ENCODE data around the gene EME1. TPM values are rescaled to one million over a fixed set of nuclear protein-coding genes. Genes with fewer than 3 reads are reported as not detected.

EME1 gene
- total RNA-seq, 1 donor from 2014 or later = 35.4 TPM

DNA sequence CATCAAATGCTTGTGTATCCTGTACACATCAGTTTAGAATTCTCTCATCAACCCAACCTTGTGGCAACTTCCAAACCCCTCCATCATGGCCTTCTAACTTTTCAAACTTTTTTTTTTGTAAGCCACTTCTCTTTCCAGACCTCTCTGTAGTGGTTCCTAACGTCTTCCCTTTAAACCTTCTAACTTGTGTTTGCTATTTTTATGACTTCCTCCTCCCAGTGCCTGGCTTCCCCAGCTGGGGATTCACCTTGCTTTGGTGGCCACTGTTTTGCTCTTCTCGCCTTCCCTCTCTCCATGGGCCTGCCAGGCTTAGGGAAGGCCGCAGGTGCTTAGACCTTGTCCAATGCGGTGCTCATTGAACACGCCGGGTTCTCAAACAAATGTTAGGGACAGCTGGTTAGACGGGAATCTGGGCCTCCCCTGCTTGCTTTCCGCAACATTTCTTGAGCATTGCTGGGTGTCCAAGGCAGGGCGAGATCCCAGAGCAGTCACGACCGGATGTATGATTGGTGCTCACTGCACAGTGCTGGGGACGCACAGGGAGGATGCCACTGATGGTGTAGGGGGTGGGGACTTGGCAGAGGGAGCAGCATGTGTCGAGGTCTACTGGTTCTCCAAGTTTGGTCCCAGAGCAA, 28.2 kb upstream of the EME1 start:
- H3K27me3 Mint-ChIP-seq = peaks cover 3% of the 10 kb centered on the region
- H3K36me3 Mint-ChIP-seq (ENCODE audit: low read depth) = peaks cover 3% of the 10 kb centered on the region
- peak overlapping the region; percentile 84 for H3K4me3 Mint-ChIP-seq
- peak overlapping the region; percentile 80 for H3K27ac Mint-ChIP-seq
- H3K4me1 Mint-ChIP-seq = peaks cover 30% of the 10 kb centered on the region
- no peaks in the 10 kb centered on the region for H3K9me3 Mint-ChIP-seq
- intact Hi-C loops (cut with micrococcal nuclease) = loop anchor here (5.0 kb wide), 1 partner anchor 38 kb away; no protein-coding TSS in a partner anchor
- DNase-seq = no peak

DNA sequence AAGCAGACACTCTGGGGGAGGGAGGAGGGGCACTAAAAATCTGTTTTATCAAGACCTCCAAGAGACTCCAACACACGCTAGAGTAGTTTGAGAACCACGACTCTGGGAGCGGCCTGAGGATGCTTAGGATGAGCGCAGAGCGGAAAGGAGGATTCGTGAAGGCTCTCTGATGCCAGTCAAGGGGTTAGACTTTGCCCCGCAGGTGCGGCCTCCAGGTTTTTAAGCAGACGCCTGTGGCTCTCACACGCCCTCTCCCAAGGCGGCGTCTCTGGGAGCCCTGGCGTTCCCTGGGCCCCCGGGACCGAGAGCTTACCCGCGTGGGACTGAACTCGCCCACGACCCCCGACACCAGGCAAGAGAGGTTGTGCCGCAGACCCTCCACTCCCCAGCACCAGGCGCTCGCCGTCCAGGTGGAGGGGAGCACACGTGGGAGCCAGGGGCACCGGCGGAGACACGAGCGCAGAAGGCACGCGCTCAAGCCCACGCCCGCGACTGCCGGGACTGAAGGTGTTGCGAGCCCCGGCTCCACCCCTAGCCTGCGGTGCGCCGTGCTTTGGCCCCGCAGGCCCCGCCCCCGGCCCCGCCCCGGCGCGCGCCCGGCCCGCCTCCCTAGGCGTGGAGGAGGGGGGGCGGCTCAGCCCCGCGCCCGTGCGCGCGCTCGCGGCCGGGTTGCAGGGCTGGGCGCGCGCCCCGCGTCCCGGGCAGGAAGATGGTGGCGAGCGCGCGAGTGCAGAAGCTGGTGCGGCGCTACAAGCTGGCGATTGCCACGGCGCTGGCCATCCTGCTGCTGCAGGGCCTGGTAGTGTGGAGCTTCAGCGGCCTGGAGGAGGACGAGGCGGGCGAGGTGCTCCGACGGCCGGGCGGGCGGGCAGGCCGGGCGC, 27.4 kb upstream of the EME1 start, which contains the start of gene XYLT2:
Gene XYLT2, plus strand, starts transcription at position 695 of the 881 bp plus-strand sequence. Its CDS starts 15 bp downstream, at position 710.
- H3K27me3 Mint-ChIP-seq = peaks cover under 1% of the 10 kb centered on the region
- peak within 1 kb of the TSS; percentile 96 for H3K27ac Mint-ChIP-seq
- H3K9me3 Mint-ChIP-seq = no peaks in the 10 kb centered on the region
- peak within 1 kb of the TSS; percentile 95 for H3K4me3 Mint-ChIP-seq
- peaks cover 4% of the 10 kb centered on the region for H3K36me3 Mint-ChIP-seq (ENCODE audit: low read depth)
- intact Hi-C loops (cut with micrococcal nuclease) = loop anchor here (1.0 to 5.0 kb wide), 3 partner anchors 17 to 52 kb away; partner anchors contain the start of gene LRRC59
- H3K4me1 Mint-ChIP-seq = peaks cover 30% of the 10 kb centered on the region
- DNase-seq = peak; percentile 97

- peak overlapping the region; percentile 89 for H3K27ac Mint-ChIP-seq
- peak overlapping the region; percentile 95 for H3K4me3 Mint-ChIP-seq
- DNase-seq = peak; percentile 87
- peaks cover 9% of the 10 kb centered on the region for H3K36me3 Mint-ChIP-seq (ENCODE audit: low read depth)
- H3K9me3 Mint-ChIP-seq = no peaks in the 10 kb centered on the region
- H3K27me3 Mint-ChIP-seq = no peaks in the 10 kb centered on the region
- intact Hi-C loops (cut with micrococcal nuclease) = loop anchor here (1.0 to 5.0 kb wide), 3 partner anchors 16 to 51 kb away; partner anchors contain the start of gene LRRC59
- H3K4me1 Mint-ChIP-seq = peaks cover 35% of the 10 kb centered on the region
Measured at GRCh38 chr17:50346313-50347116, 26.5 kb upstream of the EME1 start.

DNA sequence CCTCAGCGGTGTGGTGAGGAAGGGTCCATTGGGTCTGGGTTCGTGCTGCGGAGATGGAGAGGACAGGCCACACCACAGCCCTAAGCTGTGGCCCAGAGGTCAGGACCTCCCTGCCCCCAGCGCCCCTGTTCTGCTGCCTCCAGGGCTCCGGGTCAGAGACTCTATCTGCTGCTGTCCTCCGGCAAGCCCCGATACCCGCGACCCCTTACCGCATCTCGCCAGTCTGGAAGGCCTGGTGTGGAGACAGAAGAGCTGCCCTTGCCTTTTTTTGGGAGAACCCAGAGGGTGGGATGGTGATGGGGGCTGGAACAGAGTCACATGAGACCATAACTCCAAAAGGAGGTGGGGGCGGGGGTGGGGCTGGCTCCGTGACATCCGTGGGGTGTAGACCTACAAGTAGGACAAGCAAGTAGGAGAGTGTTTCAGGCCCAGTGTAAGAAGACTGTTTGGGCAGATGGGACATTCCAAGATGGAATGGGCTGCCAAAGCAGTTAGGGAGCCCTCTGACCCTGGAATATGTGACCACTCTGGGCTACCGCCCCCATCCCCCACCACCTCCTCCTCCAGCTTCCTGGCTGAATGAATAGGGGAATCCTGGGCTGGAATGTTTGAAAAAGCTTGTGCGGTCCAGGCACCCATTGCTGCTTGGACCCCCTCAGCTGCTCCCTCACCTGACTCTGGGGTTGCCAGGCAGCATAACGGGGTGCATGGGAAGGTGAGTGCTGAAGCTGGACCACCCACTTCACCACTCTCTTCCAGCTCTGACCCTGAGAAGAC, 25.7 kb upstream of the EME1 start:
- DNase-seq = no peak
- H3K36me3 Mint-ChIP-seq (ENCODE audit: low read depth) = peaks cover 15% of the 10 kb centered on the region
- peak overlapping the region; percentile 89 for H3K27ac Mint-ChIP-seq
- H3K4me1 Mint-ChIP-seq = peaks cover 40% of the 10 kb centered on the region
- H3K9me3 Mint-ChIP-seq = no peaks in the 10 kb centered on the region
- peak overlapping the region; percentile 95 for H3K4me3 Mint-ChIP-seq
- intact Hi-C loops (cut with micrococcal nuclease) = loop anchor here (5.0 kb wide), 1 partner anchor 40 kb away; no protein-coding TSS in a partner anchor
- no peaks in the 10 kb centered on the region for H3K27me3 Mint-ChIP-seq

- Mint-ChIP-seq H3K9me3 (no peaks in the 10 kb centered on the region), H3K4me1 (peaks cover 41% of the 10 kb centered on the region), H3K27me3 (no peaks in the 10 kb centered on the region), H3K36me3 (ENCODE audit: low read depth) (peaks cover 17% of the 10 kb centered on the region), H3K27ac (peak overlapping the region; percentile 21), H3K4me3 (peak overlapping the region; percentile 95)
- DNase-seq = no peak
- intact Hi-C loops (cut with micrococcal nuclease) = loop anchor here (5.0 kb wide), 1 partner anchor 41 kb away; no protein-coding TSS in a partner anchor
Measured at GRCh38 chr17:50347894-50348291, 25.1 kb upstream of the EME1 start.

DNA sequence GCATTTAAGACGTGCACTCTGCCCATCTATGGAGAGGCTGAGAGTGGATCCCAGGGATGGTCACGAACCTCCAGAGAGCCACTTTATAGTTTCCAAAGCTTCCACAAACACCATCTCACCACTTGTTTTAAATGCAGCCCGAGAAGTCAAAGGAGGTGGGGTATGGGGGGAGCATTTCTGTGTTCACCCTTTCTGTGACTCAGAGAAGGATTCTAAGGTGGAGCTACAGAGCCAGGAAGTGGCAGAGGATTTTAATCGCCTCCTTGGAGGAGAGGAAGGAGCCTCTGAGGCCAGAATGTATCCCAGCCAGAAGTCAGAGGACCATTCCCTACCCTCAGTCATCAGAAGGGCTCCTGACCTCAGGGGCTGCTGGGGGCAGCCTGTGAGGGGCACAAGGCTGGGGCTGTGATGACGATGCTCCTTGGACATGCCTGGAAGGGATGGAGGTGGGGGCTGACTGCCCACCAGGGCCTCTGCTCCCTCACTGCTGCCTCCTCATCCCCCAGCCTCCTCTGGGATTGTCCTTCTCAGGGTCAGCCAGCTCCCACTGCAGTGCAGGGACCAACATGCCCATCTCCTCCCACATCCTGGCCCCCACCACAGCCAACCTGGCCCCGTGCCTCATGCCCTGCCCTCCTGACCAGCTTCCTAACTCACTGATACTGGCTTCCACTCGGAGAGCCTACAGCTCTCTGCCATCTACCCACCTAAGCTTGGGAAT, 24.3 kb upstream of the EME1 start:
- peaks cover 41% of the 10 kb centered on the region for H3K4me1 Mint-ChIP-seq
- intact Hi-C loops (cut with micrococcal nuclease) = loop anchor here (5.0 kb wide), 1 partner anchor 41 kb away; no protein-coding TSS in a partner anchor
- H3K36me3 Mint-ChIP-seq (ENCODE audit: low read depth) = peaks cover 17% of the 10 kb centered on the region
- peak overlapping the region; percentile 95 for H3K4me3 Mint-ChIP-seq
- no peaks in the 10 kb centered on the region for H3K27me3 Mint-ChIP-seq
- peak overlapping the region; percentile 22 for H3K27ac Mint-ChIP-seq
- DNase-seq = no peak
- no peaks in the 10 kb centered on the region for H3K9me3 Mint-ChIP-seq

- no peak for DNase-seq
- Mint-ChIP-seq H3K4me1 (peaks cover 41% of the 10 kb centered on the region), H3K36me3 (ENCODE audit: low read depth) (peaks cover 18% of the 10 kb centered on the region), H3K27me3 (no peaks in the 10 kb centered on the region), H3K9me3 (no peaks in the 10 kb centered on the region), H3K27ac (no peak overlapping the region), H3K4me3 (no peak overlapping the region)
- intact Hi-C loops (cut with micrococcal nuclease) = loop anchor here (5.0 kb wide), 1 partner anchor 42 kb away; no protein-coding TSS in a partner anchor
Measured at GRCh38 chr17:50349243-50349600, 23.8 kb upstream of the EME1 start.

DNA sequence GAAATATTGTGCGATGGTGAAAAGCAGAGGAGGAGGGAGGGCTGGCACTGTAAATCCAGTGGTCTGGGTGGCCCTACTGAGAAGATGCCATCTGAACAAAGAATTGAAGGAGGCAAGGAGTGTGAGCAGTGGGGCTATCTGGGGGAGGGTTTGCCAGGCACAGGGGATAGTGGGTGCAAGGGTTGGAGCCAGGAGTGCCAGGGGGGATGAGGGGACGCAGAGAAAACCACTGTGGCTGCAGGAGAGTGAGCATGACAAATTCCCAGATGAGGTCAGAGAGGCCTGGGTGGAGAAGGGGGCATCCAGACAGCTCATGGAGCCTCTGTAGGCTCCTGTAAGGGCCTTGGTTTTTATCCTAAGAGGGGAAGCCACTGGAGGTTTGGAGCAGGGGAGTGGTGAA, 22.3 kb upstream of the EME1 start:
- no peak for DNase-seq
- peak overlapping the region; percentile 34 for H3K27ac Mint-ChIP-seq
- H3K4me1 Mint-ChIP-seq = peaks cover 31% of the 10 kb centered on the region
- H3K36me3 Mint-ChIP-seq (ENCODE audit: low read depth) = peaks cover 30% of the 10 kb centered on the region
- intact Hi-C loops (cut with micrococcal nuclease) = no loop called here
- no peaks in the 10 kb centered on the region for H3K9me3 Mint-ChIP-seq
- H3K27me3 Mint-ChIP-seq = no peaks in the 10 kb centered on the region
- no peak overlapping the region for H3K4me3 Mint-ChIP-seq

DNA sequence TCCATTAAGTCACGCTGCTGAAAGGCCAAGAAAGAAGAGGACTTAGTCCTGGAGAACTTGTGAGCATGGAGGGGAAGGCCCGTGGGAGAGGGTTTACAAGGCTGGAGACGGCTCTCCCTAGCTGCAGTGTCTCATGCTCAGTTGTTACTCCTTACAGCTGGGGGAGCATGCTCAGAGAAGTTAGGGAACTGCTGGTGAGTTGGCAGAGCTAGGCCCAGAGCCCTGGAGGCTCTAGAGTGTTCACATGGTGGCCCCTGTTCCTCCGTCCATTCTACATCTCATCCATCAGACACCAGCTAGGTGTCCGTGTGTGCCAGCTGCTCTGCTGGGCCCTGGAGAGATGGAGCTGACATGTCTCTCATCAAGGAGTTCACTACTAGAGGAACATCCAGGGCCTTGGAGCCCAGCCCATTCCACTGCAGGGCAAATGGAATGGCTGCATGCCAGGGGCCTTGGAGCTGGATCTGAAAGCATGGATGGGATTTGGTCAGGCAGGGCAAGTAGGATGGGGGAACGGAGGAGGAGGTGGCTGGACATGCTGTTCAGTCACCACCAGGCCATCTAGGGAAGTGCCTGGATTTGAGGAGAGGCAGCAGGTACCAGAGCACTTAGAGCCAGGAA, 20.8 kb upstream of the EME1 start:
- intact Hi-C loops (cut with micrococcal nuclease) = no loop called here
- no peak for DNase-seq
- H3K4me3 Mint-ChIP-seq = no peak overlapping the region
- peaks cover 26% of the 10 kb centered on the region for H3K4me1 Mint-ChIP-seq
- no peaks in the 10 kb centered on the region for H3K27me3 Mint-ChIP-seq
- H3K36me3 Mint-ChIP-seq (ENCODE audit: low read depth) = peaks cover 30% of the 10 kb centered on the region
- no peaks in the 10 kb centered on the region for H3K9me3 Mint-ChIP-seq
- H3K27ac Mint-ChIP-seq = no peak overlapping the region

DNA sequence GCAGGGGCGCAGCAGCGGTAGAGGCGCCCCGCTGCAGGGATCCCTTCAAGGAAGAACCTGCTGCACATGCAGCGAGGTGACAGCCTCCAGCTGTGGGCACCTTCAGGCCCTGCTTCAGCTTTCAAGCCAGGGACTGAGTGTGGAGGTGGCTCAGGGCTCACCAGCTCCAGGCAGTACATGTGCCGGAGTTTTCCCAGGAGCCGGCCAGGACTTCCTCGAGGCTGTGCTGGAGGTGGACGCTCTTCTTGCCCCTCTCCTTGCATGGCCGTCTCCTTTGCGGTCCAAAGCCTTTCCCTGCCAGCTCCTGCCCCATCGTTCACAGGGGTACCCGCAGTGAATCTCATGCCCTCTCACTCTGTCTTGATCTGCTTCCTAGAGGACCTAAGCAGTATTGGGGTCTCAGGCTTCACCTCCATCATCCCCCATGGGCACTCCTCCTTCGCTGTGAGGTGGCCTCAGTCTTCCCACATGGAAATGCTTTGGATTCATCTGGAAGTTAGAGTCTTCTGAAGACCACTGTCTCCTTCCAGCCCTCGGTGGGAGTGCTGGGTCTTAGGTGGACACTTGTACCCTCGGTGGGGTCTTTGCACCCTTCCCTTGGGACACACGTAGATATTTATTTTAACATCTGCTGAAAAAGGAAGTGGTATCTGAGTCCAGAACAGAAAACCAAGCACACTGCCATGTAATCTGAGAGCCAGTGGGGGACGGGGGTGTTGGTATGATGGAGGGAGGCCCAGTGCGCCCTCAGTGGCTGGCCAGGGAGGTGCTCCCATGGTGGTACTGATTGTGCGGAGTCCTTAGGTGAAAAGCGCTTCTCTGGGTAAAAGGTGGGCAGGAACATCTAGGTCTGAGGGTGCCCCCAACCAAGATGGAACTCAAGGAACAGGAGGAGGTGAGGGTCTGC, 20.1 kb upstream of the EME1 start:
- no peak overlapping the region for H3K27ac Mint-ChIP-seq
- peaks cover 34% of the 10 kb centered on the region for H3K36me3 Mint-ChIP-seq (ENCODE audit: low read depth)
- no peaks in the 10 kb centered on the region for H3K9me3 Mint-ChIP-seq
- H3K4me3 Mint-ChIP-seq = no peak overlapping the region
- intact Hi-C loops (cut with micrococcal nuclease) = no loop called here
- H3K4me1 Mint-ChIP-seq = peaks cover 21% of the 10 kb centered on the region
- H3K27me3 Mint-ChIP-seq = no peaks in the 10 kb centered on the region
- DNase-seq = no peak

DNA sequence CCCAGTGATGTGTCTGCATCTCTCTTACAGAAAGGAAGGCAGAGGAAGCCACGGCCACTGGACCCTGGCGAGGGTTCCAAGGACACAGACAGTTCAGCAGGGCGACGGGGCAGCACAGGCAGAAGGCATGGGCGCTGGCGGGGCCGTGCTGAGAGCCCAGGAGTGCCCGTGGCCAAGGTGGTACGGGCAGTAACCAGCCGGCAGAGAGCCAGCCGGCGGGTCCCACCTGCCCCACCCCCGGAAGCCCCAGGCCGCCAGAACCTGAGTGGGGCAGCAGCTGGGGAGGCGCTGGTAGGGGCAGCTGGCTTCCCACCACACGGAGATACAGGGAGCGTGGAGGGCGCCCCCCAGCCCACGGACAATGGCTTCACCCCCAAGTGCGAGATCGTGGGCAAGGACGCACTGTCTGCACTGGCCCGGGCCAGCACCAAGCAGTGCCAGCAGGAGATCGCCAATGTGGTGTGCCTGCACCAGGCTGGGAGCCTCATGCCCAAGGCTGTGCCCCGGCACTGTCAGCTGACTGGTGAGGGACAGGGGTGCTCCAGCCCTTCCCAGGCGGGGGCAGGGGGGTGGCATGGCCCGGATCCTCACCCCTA, 19.3 kb upstream of the EME1 start:
- Mint-ChIP-seq H3K36me3 (ENCODE audit: low read depth) (peaks cover 38% of the 10 kb centered on the region), H3K27ac (no peak overlapping the region), H3K27me3 (no peaks in the 10 kb centered on the region), H3K4me3 (no peak overlapping the region), H3K4me1 (peaks cover 14% of the 10 kb centered on the region), H3K9me3 (no peaks in the 10 kb centered on the region)
- DNase-seq = no peak
- intact Hi-C loops (cut with micrococcal nuclease) = no loop called here
